Fibroblast of upper back skin (primary cell): ENCODE measurements around the gene ADGRE1.
"Not testable (repeated sequence)": the region's sequence is repeated elsewhere in the genome, so short reads cannot be mapped to it uniquely, and the experiment has no call there.

Source experiments
- DNase-seq: peaks from one replicate; pipeline ENCODE4 v3.0.0-alpha.2; 2013

Gene ADGRE1

GRCh38 chr19:6887316-6887715, at the start of gene ADGRE1:
TSS of gene ADGRE1 (plus strand) at chr19:6887579. CDS start at chr19:6887609, 30 bp downstream.
- DNase-seq: no peak

GRCh38 chr19:6838062-6838655, 49.2 kb upstream of the ADGRE1 start:
- no peak for DNase-seq

GRCh38 chr19:6842871-6843607, 44.3 kb upstream of the ADGRE1 start:
- DNase-seq: no peak

GRCh38 chr19:6847828-6848200, 39.6 kb upstream of the ADGRE1 start:
- DNase-seq: no peak

- DNase-seq: no peak
These were observed 38.4 kb upstream of the ADGRE1 start for GRCh38 chr19:6848986-6849385.

- no peak for DNase-seq
These were observed 37.5 kb upstream of the ADGRE1 start for GRCh38 chr19:6849876-6850275.

GRCh38 chr19:6851359-6851758, 36.0 kb upstream of the ADGRE1 start:
- no peak for DNase-seq

GRCh38 chr19:6852001-6852400, 35.4 kb upstream of the ADGRE1 start:
- no peak for DNase-seq

- DNase-seq: no peak
These were observed 33.5 kb upstream of the ADGRE1 start for GRCh38 chr19:6853868-6854267.

- DNase-seq: no peak
These were observed 32.6 kb upstream of the ADGRE1 start for GRCh38 chr19:6854758-6855157.

- DNase-seq: no peak
These were observed 30.5 kb upstream of the ADGRE1 start for GRCh38 chr19:6856749-6857372.

GRCh38 chr19:6861683-6862286, 25.6 kb upstream of the ADGRE1 start:
- no peak for DNase-seq

GRCh38 chr19:6862673-6863078, 24.7 kb upstream of the ADGRE1 start:
- peak; percentile 79 for DNase-seq

GRCh38 chr19:6864325-6864940, 22.9 kb upstream of the ADGRE1 start:
- DNase-seq: no peak

- no peak for DNase-seq
These were observed 21.5 kb upstream of the ADGRE1 start for GRCh38 chr19:6865849-6866248.

- no peak for DNase-seq
These were observed 20.6 kb upstream of the ADGRE1 start for GRCh38 chr19:6866741-6867151.

GRCh38 chr19:6868351-6868750, 19.0 kb upstream of the ADGRE1 start:
- DNase-seq: no peak

- not testable (repeated sequence) for DNase-seq
These were observed 18.1 kb upstream of the ADGRE1 start for GRCh38 chr19:6869151-6869882.

GRCh38 chr19:6873708-6874431, 13.5 kb upstream of the ADGRE1 start:
- DNase-seq: no peak

- DNase-seq: no peak
These were observed 12.2 kb upstream of the ADGRE1 start for GRCh38 chr19:6875218-6875617.

- no peak for DNase-seq
These were observed 10.6 kb upstream of the ADGRE1 start for GRCh38 chr19:6876748-6877147.

GRCh38 chr19:6877766-6878165, 9.6 kb upstream of the ADGRE1 start:
- no peak for DNase-seq
